ENCODE data around the gene SYPL2. TPM values are rescaled to one million over a fixed set of nuclear protein-coding genes. Genes with fewer than 3 reads are reported as not detected.

SYPL2 gene
- total RNA-seq, 1 donor from 2014 or later: not detected

DNA sequence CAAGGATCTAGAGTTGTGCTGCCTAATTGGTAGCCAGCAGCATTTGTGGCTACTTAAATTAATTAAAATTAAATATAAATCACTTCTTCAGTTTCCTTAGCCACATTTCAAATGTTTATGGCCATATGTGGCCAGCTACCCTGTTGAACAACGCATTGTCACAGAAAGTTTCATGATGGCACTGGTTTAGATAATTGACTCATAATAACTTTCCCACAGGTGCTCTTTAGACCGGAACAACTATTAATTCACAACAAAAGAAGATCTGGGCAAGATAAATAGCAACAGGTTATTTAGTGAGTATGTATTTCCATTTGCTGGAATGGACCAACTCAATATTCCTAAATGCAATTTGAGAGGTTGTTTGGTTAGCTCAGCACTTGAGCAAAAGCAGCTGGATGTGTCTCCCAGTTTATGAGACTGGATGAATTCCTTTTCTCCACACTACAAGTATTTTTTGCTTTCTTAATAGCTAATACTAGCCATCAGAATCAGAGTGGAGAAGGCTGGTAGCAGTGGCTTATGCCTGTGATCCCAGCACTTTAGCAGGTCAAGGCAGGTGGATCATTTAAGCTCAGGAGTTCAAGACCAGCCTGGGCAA, 46.9 kb downstream of the SYPL2 start:
- DNase-seq (ENCODE audit: low read depth in 2 of 2): no peak

DNA sequence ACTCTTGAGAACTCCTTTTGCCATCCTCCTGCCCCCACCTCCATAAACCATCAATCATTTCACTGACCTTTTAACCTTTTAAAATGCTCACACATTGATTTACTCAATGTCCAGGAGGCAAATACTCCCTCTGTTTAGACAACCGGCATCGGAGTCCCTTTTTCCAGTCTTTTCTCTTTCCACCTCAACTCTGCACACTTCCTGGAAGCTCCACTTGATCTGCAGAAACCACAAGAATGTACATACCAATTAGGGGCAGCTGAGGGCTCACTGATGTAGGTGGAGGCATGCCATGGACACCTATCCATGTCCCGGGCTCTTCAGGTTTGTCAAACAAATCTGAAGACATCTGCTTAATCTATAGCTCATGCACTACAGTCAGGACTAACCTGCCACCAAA, 48.5 kb downstream of the SYPL2 start:
- DNase-seq (ENCODE audit: low read depth in 2 of 2): no peak

DNA sequence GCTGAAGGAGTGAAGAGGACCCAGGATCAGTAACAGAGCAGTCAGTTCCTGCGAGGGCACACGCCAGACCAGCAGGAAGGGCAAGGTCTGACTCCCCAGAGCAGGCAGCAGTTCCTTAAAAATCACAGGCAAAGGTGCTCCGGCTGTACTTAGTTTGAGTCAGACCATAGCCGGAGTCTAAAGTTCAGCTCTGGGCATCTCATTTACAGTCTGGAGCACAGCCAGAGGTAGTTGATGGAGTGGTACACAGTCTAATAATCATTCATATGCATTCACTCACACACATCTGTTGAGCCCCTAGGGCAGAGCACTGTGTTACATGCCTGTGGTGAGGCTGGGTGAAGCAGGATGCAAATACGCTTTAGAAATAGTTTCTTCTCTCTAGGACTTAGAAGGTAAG, 50.5 kb downstream of the SYPL2 start:
- no peak for DNase-seq (ENCODE audit: low read depth in 2 of 2)

DNA sequence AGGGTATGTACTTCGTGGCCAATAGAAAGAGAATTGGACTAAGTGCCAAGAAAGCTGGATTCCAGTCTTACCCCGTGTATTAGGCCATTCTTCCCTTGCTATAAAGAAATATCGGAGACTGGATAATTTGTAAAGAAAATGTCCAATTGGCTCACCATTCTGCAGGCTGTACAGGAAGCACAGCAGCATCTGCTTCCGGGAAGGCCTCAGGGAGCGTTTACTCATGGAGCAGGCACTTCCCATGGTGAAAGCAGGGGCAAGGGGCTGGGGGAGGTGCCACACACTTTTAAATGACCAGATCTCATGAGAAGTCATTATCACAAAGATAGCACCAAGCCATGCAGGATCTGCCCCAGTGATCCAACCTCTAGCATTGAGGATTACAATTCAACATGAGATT, 51.0 kb downstream of the SYPL2 start:
- no peak for DNase-seq (ENCODE audit: low read depth in 2 of 2)

DNA sequence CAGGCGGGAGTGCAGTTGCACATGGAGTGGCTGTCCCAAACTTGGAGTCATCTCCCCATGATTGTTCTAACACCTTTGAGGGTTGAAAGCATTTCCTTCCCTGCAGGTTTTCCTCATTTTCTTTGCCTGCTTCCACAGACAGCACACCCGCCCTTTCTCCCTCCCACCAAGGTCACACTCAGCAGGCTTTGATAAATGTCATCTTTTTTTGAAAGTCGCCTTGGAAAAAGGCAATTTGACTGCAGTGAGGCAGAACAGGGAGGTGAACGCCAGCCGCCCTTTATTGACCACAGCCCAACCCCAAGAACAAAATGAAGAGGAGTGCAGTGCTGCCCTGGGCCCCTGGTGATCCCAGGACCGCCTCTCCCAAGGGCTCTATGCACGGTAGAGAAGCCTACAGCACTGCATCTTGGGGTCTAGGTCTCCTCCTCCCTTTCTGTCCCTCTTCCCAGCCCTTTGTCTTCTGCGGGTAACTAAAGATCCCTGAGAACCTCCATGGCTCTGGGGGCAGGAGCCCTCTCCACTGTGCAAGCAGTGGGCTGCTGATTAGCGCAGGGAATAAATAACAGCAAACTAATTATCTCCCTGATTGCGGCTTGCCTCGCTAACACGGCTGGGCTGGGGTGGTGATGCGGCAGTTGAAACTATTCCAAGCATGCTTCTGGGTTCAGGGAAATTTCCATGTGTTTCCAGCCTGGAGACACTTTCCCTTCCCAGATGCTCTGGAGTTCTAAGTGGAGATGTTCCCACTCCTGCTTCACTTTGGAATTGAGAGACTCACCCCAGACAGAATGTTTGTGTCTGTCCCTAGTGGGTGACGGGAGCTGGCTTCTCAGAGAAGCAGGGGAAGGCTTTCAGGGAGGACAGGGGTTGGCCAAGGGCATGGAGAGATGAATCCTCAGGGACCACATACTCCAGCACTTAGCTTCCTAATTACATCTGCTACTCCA, 54.9 kb downstream of the SYPL2 start:
- DNase-seq (ENCODE audit: low read depth in 2 of 2): no peak

DNA sequence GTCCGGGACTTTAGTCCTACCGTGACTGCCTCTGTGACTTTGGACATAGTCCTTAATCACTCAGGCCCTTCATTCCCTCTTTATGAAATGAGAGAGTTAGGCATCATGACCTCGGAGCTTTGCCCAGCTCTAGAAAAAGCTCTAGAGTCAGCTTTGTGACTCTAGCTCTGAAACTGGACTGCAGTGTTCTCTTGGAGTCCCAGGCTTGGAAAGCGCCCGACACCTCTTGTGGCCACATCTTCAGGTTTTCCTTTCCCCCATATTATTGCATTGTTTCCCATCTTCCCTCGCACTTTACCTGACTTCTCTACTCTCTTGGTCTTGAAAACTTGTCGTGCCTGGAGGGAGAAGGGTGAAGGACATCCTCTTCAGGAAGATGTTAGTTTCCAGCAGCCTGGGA, 55.7 kb downstream of the SYPL2 start:
- DNase-seq (ENCODE audit: low read depth in 2 of 2): no peak

DNA sequence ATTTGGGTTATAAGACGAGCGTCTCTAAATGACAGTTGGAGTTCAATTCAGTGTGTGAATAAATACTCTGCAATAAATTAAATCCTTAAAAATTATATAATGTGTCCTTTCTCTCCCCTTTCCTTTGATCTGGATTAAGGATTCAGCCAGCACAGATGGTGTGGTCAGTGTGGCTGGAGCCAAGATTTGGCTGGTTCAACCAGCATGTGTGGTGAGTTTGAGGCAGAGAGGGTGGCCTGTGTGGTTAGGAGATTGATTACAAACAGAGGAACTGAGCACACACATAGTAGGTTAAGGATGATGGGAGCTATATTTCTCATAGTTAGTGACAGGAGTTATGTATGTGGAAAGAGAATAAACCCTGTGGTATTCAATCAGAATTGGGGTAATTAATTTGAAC, 57.4 kb downstream of the SYPL2 start:
- DNase-seq (ENCODE audit: low read depth in 2 of 2): no peak

DNA sequence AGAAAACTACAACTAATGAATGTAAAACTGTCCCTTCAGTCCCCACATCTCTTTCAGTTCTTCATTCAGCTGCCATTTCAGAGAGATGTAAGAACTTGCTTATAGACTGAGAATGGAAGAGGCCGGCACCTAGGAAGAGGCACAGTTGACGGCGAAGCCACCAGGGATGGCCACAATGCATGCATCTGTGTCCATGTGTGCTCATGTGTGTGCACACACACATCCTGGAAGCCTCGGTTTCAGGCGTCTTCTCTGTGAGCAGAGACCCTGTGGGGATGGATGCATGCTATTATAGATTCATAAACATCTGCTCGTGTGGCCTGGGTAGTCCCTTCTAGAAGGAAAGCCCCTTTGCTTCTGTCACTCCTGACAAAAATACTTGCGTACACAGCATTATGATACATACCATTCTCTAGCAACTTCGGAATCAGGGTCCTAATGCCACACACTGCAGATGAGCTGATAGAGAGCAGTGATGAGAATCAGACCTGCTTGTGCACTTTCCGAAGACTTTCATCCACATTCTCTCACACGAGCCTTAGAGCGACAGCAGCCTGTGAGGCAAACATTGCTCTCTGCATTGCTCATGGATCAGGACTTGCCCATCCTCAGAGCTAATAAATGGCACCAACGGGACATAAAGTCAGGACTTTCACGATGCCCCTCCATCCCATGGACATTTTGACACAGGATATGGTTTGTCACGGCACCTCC, 60.9 kb downstream of the SYPL2 start:
- no peak for DNase-seq (ENCODE audit: low read depth in 2 of 2)

DNA sequence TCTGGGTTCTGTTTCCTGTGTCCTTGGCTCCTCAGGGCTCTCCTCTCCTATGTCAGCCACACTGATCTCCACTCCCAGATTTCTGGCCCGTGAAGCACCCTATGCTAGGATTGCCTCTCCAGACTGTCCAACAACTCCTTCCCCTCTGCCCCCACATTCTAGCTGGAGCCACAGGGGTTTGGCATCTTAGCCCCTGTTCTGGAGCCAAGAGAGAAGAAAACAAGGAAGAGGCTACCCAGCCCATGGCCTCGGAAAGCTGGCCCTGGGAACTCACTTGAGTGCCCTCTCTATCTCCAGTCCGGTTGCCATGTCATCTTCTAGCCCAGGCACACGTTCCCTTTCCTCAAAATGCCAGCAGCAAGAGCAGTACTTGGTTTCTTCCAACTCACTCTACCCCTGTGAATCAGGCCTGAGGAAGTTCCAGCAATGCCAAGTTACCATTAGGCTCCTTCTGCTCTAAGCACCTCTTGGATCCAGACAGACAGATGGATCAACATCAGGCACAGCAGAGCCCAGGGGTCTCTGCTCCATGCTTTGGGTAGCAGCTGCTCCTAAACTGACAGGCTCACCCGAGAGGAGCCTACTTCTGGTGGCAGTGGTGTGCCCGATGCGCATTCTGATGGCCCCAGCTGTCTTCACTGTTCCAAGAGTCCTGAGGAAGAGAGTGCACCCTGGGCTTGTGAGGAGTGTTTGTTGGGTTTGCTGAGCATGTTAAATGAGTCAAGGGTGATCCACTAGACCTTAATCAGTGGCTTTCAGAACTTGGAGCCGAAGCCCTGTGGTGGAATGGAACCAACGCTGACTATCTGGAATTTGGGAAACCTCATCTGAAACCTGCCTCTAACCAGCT, 61.7 kb downstream of the SYPL2 start:
- no peak for DNase-seq (ENCODE audit: low read depth in 2 of 2)

DNA sequence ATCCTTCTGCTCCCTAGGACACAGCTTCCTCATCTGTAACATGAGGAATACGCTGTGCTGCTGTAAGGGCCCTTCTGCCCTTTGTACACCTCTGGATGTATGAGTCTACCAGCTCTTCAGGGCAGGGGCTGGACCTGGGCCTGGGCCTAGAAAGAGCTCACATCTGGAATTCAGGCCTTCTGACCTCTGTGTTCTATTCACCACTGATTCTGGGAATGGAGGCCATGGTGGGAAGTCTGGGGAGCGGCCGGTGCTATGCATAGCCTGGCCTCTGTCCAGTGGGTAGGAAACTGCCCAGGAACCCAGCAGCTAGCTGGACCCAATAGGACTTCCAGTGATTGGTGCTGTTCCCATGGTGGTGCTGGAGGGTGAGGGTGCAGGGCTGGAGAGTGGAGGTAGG, 62.4 kb downstream of the SYPL2 start:
- DNase-seq (ENCODE audit: low read depth in 2 of 2): no peak

DNA sequence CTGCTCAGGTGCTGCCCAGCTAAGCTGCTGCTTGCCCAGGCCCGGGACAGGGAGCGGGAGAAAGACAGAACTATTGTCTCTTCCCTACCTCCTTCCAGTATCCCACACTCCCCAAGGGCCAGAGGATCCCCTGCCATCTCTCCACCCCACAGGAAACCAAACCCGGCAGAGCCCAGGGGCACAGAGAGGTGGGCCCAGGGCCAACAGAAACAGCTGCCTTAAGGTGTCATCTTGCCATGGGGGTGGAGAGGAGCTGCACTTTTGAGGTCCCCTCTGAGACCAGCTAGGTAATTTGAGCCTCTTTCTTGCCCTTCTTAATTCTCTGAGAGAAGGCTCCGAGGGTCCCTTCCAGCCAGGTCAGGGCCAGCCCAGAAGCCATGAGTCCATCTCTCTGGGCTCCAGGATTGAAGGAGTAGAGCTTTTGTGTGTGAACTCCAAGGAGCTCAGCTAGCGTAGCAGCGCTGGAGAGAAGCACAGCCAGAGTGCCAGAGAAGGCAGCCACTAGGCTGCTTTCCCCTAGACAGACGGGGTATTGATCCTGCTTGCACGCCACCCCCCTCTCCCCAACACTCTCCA, 63.6 kb downstream of the SYPL2 start:
- DNase-seq (ENCODE audit: low read depth in 2 of 2): no peak

DNA sequence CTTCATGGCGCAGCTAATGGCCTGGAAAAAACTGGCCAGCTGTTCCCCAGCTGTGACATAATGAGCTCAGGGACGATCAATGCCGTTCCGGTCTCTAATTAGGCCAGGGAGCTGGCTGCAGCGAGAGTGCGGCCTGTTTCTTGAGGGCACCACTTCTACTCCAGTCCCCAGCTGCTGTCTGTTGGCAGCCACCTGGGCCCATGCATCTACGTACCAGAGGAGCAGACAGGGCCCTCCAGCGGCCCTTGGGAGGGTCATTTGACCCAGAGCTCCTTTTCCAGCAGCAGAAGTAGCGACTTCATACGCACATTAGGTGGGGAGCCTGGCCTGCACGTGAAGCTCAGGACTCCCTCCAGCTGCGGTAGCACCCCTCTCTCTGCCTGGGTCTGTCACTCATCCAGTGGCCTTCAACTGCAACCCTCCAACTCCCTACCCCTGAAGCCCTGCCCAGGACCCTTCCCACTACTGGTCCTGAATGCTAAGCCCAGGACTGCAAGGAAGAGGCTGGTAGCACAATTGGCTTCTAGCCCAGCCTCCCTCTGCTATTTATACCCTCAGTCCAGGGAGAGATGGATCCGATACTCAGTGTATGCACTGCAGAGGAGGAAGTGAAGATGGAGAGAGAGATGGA, 64.2 kb downstream of the SYPL2 start:
- DNase-seq (ENCODE audit: low read depth in 2 of 2): no peak

DNA sequence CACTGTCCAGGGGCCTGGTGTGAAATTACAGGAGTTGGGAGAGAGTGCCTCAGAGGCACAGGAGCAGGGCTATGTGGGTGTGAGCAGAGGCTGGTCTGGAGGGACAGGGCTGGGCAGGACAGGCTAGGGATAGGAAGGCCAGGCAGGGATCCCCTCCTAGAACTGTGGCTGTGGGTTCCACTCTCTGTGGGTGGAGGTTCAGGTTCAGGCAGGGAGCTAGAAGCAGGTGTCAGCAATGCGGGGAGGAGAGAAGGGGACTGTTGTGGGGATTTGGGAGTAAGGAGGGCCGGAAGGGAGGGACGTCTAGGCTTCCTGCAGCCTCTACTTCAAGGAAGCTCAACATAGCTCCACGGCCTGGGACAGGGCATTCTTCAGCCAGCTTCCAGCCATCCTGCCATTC, 65.0 kb downstream of the SYPL2 start:
- no peak for DNase-seq (ENCODE audit: low read depth in 2 of 2)

Other genes starting within 250 kb of the SYPL2 start
- gene CELSR2, start 217.0 kb upstream of the SYPL2 start, total RNA-seq: 0.51 and 0.89 TPM in 2 replicates
- gene PSRC1, start 183.4 kb upstream of the SYPL2 start, total RNA-seq: 1.8 and 4.5 TPM in 2 replicates
- not detected in 2 replicates for gene MYBPHL, start 159.5 kb upstream of the SYPL2 start, total RNA-seq
- gene SORT1, start 68.6 kb upstream of the SYPL2 start, total RNA-seq: 9.4 and 14.5 TPM in 2 replicates
- gene PSMA5, start 40.1 kb upstream of the SYPL2 start, total RNA-seq: 46.7 and 49.7 TPM in 2 replicates
- gene ATXN7L2, start 17.4 kb downstream of the SYPL2 start, total RNA-seq: 0.90 and 1.3 TPM in 2 replicates
- gene CYB561D1, start 27.5 kb downstream of the SYPL2 start, total RNA-seq: 3.1 and 4.6 TPM in 2 replicates
- gene AMIGO1, start 43.2 kb downstream of the SYPL2 start, total RNA-seq: 0.64 and 1.0 TPM in 2 replicates
- gene GPR61, start 73.3 kb downstream of the SYPL2 start, total RNA-seq: 0.13 TPM in 1 of 2 replicates, not detected in the other
- 11.4 and 14.9 TPM in 2 replicates for gene GNAI3, start 82.1 kb downstream of the SYPL2 start, total RNA-seq
- 0.13 TPM in 1 of 2 replicates, not detected in the other for gene GNAT2, start 153.1 kb downstream of the SYPL2 start, total RNA-seq
- 24.3 and 37.2 TPM in 2 replicates for gene AMPD2, start 153.3 kb downstream of the SYPL2 start, total RNA-seq
- 1.2 and 1.3 TPM in 2 replicates for gene GSTM4, start 189.6 kb downstream of the SYPL2 start, total RNA-seq
- gene GSTM2, start 201.5 kb downstream of the SYPL2 start, total RNA-seq: 1.3 and 3.0 TPM in 2 replicates
- not detected in 2 replicates for gene GSTM1, start 221.3 kb downstream of the SYPL2 start, total RNA-seq
- gene GSTM5, start 245.7 kb downstream of the SYPL2 start, total RNA-seq: 0.25 TPM in 1 of 2 replicates, not detected in the other